ENCODE results near the gene ADAMTSL2. TPM values are rescaled to one million over a fixed set of nuclear protein-coding genes. Genes with fewer than 3 reads are reported as not detected.

The ADAMTSL2 gene
- polyA plus RNA-seq, 4 donors, result 1.7 to 38.7 (median 2.5) TPM

- no peak for DNase-seq (ENCODE audit: low read depth in 4 of 4, low spot score in 3 of 4)
Observed at GRCh38 chr9:133600739-133601138, 66.2 kb downstream of the ADAMTSL2 start.

GRCh38 chr9:133601746-133602145 lies 67.2 kb downstream of the ADAMTSL2 start:
- no peak for DNase-seq (ENCODE audit: low read depth in 4 of 4, low spot score in 3 of 4)

GRCh38 chr9:133602277-133602676 lies 67.8 kb downstream of the ADAMTSL2 start:
- no peak for DNase-seq (ENCODE audit: low read depth in 4 of 4, low spot score in 3 of 4)

GRCh38 chr9:133603135-133603927 lies 68.8 kb downstream of the ADAMTSL2 start:
- DNase-seq (ENCODE audit: low read depth in 4 of 4, low spot score in 3 of 4), result no peak

DNA sequence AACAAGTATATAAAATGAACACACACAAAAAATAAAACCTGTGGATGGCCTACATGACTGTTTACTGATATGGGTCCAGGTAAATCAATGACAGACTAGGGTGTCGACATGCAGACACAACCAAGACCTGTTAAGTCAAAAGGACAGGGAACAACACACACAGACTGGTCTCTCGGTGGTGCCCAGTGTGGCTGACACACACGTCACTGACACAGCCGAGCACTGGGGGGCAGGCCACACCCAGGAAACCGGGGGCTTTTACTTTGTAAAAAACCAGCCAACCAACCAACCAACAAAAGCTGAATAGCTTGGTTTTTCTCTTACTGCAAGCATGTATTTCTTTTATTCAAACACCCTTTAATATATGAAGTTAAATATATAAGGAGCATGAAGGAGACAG lies 69.7 kb downstream of the ADAMTSL2 start:
- DNase-seq (ENCODE audit: low read depth in 4 of 4, low spot score in 3 of 4), result no peak

DNA sequence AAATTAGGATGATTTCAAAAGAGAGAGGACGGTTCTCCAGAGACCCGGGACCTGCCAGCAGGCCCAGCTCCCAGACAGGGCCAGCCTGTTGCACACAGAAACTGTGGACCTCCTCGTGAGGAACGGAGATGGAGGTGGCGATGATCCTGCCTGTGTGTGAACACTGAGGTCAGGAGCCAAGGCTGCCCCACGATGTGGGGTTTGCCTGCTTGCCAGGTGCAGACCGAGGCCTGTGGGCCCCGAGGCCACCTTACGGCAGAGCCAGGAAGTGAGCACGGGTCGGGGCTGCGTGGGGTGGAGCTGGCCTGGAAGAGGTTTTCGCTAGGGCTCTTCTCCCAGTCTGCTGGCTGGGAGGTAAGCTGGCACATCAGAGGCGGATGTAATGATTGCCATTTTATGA lies 70.4 kb downstream of the ADAMTSL2 start:
- DNase-seq (ENCODE audit: low read depth in 4 of 4, low spot score in 3 of 4), result no peak

- no peak for DNase-seq (ENCODE audit: low read depth in 4 of 4, low spot score in 3 of 4)
Observed at GRCh38 chr9:133605446-133605845, 70.9 kb downstream of the ADAMTSL2 start.

GRCh38 chr9:133605856-133606707 lies 71.6 kb downstream of the ADAMTSL2 start:
- no peak for DNase-seq (ENCODE audit: low read depth in 4 of 4, low spot score in 3 of 4)

- no peak for DNase-seq (ENCODE audit: low read depth in 4 of 4, low spot score in 3 of 4)
Observed at GRCh38 chr9:133606708-133607025, 72.2 kb downstream of the ADAMTSL2 start.

- DNase-seq (ENCODE audit: low read depth in 4 of 4, low spot score in 3 of 4), result no peak
Observed at GRCh38 chr9:133607381-133607780, 72.9 kb downstream of the ADAMTSL2 start.

GRCh38 chr9:133607976-133608375 lies 73.5 kb downstream of the ADAMTSL2 start:
- no peak for DNase-seq (ENCODE audit: low read depth in 4 of 4, low spot score in 3 of 4)

GRCh38 chr9:133608382-133608781 lies 73.9 kb downstream of the ADAMTSL2 start:
- no peak for DNase-seq (ENCODE audit: low read depth in 4 of 4, low spot score in 3 of 4)

DNA sequence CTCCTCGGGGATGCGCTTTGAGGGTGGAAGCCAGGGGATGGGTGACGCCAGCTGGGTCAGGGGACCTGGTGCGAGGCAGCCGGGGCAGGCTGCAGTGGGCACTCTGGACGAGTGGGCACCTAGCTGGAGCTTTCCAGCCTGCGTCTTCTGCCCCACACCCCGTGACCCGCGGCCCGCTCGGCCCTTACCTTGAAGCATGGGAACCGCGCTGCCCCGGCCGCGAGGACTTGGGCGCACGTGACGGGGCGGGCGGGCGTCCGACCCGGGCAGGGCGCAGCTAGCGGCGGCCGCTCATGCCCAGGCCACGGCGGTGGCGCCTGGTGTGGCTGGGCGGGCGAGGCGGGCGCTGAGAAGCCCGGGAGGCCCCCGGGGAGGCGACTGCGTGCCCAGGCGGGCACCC lies 74.4 kb downstream of the ADAMTSL2 start:
- no peak for DNase-seq (ENCODE audit: low read depth in 4 of 4, low spot score in 3 of 4)

GRCh38 chr9:133609311-133610098 lies 75.0 kb downstream of the ADAMTSL2 start, which contains the start of gene FAM163B:
TSS of gene FAM163B (minus strand) at chr9:133609389. CDS start at chr9:133580223, 29,166 bp downstream.
- DNase-seq (ENCODE audit: low read depth in 4 of 4, low spot score in 3 of 4), result peak in 3 of 4 donors; percentile 45 to 72 (median 55)

DNA sequence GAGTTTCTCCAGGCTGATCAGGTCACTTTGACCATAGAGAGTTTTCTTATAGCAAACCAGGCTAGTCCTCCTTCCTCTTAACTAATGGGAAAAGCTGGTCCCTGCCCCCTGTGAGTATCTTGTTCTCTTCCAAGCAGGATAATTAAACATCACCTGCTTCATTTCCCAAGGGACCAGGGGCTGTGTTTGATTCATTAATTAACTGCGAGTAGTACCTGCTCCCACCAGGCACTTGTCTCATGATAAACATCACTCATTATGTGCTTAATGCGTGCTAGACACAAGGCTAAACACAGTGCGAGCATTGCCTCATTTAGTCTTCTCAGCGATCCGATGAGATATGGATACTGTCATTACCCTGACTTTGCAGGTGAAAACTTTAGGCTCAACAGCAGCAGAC lies 76.3 kb downstream of the ADAMTSL2 start:
- no peak for DNase-seq (ENCODE audit: low read depth in 4 of 4, low spot score in 3 of 4)

DNA sequence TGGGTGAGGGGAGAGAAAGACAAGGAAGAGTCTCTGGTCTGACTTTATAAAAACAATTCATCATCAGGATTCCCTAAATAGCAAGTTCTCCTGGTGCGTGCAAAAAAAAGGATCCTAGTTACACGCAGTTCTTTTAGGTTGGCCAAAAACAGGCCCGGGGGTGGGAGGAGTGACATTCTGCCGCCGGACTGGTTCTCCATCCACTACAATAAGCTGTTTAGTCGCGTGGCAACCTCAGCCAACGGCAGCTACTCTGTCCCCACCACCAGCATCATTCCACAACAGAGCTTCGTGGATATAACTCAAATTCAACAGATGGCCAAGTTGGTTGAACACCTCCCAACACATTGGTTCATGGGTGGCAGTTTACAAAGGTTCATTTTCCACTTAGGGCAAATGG lies 77.5 kb downstream of the ADAMTSL2 start:
- no peak for DNase-seq (ENCODE audit: low read depth in 4 of 4, low spot score in 3 of 4)

DNA sequence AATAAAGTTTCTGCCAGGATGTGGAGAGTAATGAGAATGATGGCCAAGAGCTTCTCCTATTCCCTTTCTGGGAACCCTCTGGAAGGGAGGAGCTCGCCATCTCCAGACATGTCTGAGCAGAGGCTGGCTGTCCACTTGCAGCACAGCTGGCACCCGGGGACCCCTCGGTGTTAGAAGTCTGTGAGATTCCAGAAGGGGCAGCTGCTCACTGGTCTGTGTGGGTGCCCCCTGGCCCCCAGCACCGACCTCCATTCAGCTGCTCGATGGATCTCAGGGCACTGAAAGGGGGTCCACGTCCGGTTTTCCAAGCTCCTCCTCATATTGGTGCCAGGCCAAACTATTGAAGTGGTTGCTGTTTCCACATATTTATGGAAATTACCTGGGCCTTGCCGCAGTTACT lies 78.3 kb downstream of the ADAMTSL2 start:
- DNase-seq (ENCODE audit: low read depth in 4 of 4, low spot score in 3 of 4), result no peak

DNA sequence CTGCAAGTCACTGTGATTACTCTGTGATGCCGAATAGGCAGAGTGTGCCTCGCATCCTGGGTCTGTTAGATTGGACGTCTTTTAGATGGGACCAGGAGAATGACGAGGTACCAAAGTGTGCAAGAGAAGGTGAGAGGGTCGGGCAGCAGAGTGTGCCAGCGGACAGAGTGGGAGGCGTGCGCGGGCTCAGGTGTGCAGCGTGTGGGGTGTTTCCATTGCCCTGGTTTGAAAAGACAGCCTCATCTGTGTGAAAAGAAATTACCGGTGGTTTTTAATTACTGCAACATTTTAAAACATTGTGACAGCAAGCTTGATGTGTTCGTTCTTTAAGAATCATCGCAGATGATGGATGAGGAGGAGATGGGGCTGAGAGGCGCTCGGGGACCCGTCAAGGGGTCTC lies 78.9 kb downstream of the ADAMTSL2 start:
- no peak for DNase-seq (ENCODE audit: low read depth in 4 of 4, low spot score in 3 of 4)

- no peak for DNase-seq (ENCODE audit: low read depth in 4 of 4, low spot score in 3 of 4)
Observed at GRCh38 chr9:133614056-133614455, 79.6 kb downstream of the ADAMTSL2 start.

DNA sequence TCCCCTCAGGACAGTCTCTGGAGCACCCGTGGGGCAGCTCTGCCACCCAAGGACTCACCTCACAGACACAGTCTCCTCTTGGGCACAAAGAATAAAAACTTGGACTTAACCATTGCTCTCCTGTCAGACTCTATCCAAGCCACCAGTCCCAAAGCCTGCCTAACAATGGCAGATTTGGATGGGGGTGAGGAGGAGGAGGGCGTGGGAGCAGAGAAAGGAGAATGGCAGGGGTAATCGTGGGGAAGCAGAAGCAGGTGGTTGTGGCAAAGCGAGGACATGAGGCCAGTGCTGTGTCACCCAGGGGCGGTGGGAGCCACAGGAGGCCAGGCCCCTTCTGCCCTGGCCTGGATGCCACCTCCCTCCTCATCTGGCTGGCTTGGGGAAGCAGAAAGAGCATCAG lies 80.2 kb downstream of the ADAMTSL2 start:
- no peak for DNase-seq (ENCODE audit: low read depth in 4 of 4, low spot score in 3 of 4)

DNA sequence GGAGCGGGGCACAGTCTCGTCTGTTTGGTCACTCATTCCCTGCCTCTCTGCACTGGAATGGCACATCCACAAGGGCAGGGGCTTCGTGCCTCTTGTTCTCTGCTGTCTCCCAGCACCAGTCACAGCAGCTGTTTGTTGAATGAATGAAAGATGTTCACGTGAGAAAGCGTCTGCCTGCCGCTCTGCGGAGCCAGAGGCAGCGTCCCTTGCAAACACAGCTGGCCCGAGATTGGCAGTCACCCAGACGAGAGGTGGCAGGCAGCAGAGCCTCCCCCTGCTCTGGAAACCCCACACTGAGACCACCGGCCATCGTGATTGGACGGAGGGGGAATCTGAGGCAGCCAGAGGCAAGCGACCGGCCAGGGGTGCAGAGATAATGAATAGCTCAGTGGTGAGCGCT lies 80.7 kb downstream of the ADAMTSL2 start:
- DNase-seq (ENCODE audit: low read depth in 4 of 4, low spot score in 3 of 4), result no peak

Data from left renal pelvis (tissue), 4 donors.